Stomach (tissue), 9 donors: ENCODE measurements around the gene UBQLN1. TPM values are rescaled to one million over a fixed set of nuclear protein-coding genes. Genes with fewer than 3 reads are reported as not detected.
"Not testable (repeated sequence)": the region's sequence is repeated elsewhere in the genome, so short reads cannot be mapped to it uniquely, and the experiment has no call there.

Source experiments
- DNase-seq, 2 donors: peaks; one replicate each; pipeline versions ENCODE4 v3.0.0 to v3.0.0-alpha.2; 2013 to 2019
- H3K27ac ChIP-seq, 5 donors: fragments of 200-600 bp in 4 of 5; sonication (generic) in 4 of 5; one replicate each; pipeline ENCODE4 v1.5.1; 2013 to 2019; ENCODE audit warnings: mild to moderate bottlenecking in 1 of 5, moderate library complexity in 1 of 5
- H3K27me3 ChIP-seq, 3 donors: fragments of 200-600 bp; sonication (generic); one replicate each; pipeline ENCODE4 v1.5.1; 2017 to 2019; ENCODE audit warnings: mixed run types in 1 of 3
- H3K36me3 ChIP-seq, 4 donors: fragments of 200-600 bp; sonication (generic); 1 replicate in 3 of 4; 2 replicates in 1 of 4; pipeline ENCODE4 v1.5.1; 2016 to 2019
- H3K4me1 ChIP-seq, 4 donors: fragments of 200-600 bp; sonication (generic); one replicate each; pipeline ENCODE4 v1.5.1; 2016 to 2019
- H3K4me3 ChIP-seq, 4 donors: fragments of 200-600 bp; sonication (generic) in 3 of 4; one replicate each; pipeline ENCODE4 v1.5.1; 2016 to 2019; ENCODE audit warnings: mild to moderate bottlenecking in 1 of 4
- H3K9me3 ChIP-seq, 4 donors: fragments of 200-600 bp; sonication (generic); one replicate each; pipeline ENCODE4 v1.5.1; 2016 to 2019
- EP300 ChIP-seq: sonication (generic); formaldehyde crosslinking; IDR thresholded peaks from one replicate; pipeline ENCODE4 v1.6.1; 2017; ENCODE audit warnings: antibody characterized with exemption
- POLR2A ChIP-seq, 4 donors: fragments of 450-650 bp; IDR thresholded peaks; one replicate each; pipeline ENCODE4 v1.6.1; 2016; ENCODE audit warnings: antibody characterized with exemption in 4 of 4, control low read depth in 2 of 4, mild to moderate bottlenecking in 1 of 4, moderate library complexity in 1 of 4
- POLR2AphosphoS5 ChIP-seq, 3 donors: sonication (generic); formaldehyde crosslinking; IDR thresholded peaks; one replicate each; pipeline ENCODE4 v1.6.1; 2016; ENCODE audit warnings: antibody characterized with exemption in 3 of 3
- WGBS, 5 donors: extraction: QIAGEN DNeasy Blood & Tissue Kit in 3 of 5; methylation state at CpG; one replicate each; pipeline versions ENCODE4 v1.1.5 to v1.1.7; 2013 to 2018; 5-methylcytosine and 5-hydroxymethylcytosine counted together
- intact Hi-C: fragments of 100-400 bp; cut with DNase I; formaldehyde crosslinking; loops from one replicate; pipeline ENCODE4 v1.15.1; 2023; ENCODE audit warnings: low total_unique reads
- polyA plus RNA-seq, 3 donors: library from polyadenylated mRNA; stranded (reverse); fragments of 200-250 nt; gene quantifications; one replicate each; pipeline ENCODE4 v1.2.3, GENCODE V29; 2013
- total RNA-seq, 5 donors: library from RNA; depleted of rRNA; stranded (reverse); fragments of >200 nt; gene quantifications; one replicate each; pipeline versions ENCODE4 v1.1.0 to v1.2.3, GENCODE V29; 2014 to 2016
- TF ChIP-seq, protein P1 (sequence below), 7 experiments: fragments of 450-650 bp in 4 of 7; fragments of 200-600 bp in 3 of 7; sonication (generic) in 3 of 7; IDR thresholded peaks; one replicate each; pipeline ENCODE4 v1.5.1; 2016 to 2019; ENCODE audit warnings: antibody characterized with exemption in 7 of 7, control low read depth in 2 of 7, mild to moderate bottlenecking in 1 of 7
- donor health status: healthy with polysubstance abuse.
- donor health status: Bipolar disorder and iron deficiency.
- donor health status: healthy.

Gene UBQLN1
- total and polyA plus RNA-seq, 8 donors, result 24.5 to 124 (median 74.6) TPM

- Histone ChIP-seq H3K27ac (no peak overlapping the region), H3K9me3 (no peaks in the 10 kb centered on the region), H3K4me1 (no peaks in the 10 kb centered on the region), H3K36me3 (peaks cover 0 to 37% (median 9%) of the 10 kb centered on the region in 4 donors), H3K4me3 (no peak overlapping the region), H3K27me3 (no peaks in the 10 kb centered on the region)
- intact Hi-C loops, result no loop called here
- TF ChIP-seq POLR2AphosphoS5 (IDR thresholded peaks at IDR 0.05), result no peak
- TF ChIP-seq, protein P1, sequence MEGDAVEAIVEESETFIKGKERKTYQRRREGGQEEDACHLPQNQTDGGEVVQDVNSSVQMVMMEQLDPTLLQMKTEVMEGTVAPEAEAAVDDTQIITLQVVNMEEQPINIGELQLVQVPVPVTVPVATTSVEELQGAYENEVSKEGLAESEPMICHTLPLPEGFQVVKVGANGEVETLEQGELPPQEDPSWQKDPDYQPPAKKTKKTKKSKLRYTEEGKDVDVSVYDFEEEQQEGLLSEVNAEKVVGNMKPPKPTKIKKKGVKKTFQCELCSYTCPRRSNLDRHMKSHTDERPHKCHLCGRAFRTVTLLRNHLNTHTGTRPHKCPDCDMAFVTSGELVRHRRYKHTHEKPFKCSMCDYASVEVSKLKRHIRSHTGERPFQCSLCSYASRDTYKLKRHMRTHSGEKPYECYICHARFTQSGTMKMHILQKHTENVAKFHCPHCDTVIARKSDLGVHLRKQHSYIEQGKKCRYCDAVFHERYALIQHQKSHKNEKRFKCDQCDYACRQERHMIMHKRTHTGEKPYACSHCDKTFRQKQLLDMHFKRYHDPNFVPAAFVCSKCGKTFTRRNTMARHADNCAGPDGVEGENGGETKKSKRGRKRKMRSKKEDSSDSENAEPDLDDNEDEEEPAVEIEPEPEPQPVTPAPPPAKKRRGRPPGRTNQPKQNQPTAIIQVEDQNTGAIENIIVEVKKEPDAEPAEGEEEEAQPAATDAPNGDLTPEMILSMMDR (IDR thresholded peaks at IDR 0.05), result no peak
- TF ChIP-seq EP300, result no peak
- TF ChIP-seq POLR2A (IDR thresholded peaks at IDR 0.05), result no peak
- 77 to 91% (median 88%) methylated on average over 1 of the region's 1 CpG for WGBS, 5 donors
- DNase-seq, result peak in 1 of 2 donors; percentile 67
Measured at GRCh38 chr9:83744206-83744605, 36.4 kb upstream of the UBQLN1 start.

DNA sequence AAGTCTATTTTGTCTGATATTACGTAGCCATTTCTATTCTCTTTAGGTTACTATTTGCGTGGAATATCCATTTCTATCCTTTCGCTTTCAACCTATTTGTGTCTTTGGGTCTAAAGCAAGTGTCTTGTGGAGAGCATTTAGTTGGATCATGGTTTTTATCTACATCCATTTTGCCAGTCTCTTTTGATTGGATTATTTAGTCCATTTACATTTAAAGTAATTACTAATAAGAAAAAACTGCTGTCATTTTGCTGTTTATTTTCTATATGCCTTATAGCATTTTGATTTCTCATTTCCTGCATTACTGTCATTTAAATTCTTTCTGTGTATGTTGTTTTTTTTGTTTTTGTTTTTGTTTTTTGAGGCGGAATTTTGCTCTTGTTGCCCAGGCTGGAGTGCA lies 26.0 kb upstream of the UBQLN1 start:
- WGBS, 5 donors, result 92 to 98% (median 97%) methylated on average over 4 of the region's 4 CpGs
- intact Hi-C loops, result no loop called here
- no peak for DNase-seq

DNA sequence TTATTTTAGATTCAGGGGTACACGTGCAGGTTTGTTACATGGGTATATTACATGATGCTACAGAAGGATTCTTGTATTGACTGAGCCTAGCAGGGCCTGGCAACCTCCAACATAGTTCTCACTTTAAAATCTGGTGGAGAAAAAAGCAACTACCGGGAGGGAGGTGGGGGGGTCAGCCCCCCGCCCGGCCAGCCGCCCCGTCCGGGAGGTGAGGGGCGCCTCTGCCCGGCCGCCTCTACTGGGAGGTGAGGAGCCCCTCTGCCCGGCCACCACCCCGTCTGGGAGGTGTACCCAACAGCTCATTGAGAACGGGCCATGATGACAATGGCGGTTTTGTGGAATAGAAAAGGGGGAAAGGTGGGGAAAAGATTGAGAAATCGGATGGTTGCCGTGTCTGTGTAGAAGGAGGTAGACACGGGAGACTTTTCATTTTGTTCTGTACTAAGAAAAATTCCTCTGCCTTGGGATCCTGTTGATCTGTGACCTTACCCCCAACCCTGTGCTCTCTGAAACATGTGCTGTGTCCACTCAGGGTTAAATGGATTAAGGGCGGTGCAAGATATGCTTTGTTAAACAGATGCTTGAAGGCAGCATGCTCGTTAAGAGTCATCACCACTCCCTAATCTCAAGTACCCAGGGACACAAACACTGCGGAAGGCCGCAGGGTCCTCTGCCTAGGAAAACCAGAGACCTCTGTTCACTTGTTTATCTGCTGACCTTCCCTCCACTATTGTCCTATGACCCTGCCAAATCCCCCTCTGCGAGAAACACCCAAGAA lies 21.0 kb upstream of the UBQLN1 start:
- H3K4me3 ChIP-seq, H3K4me1 ChIP-seq, DNase-seq, H3K27me3 ChIP-seq, H3K27ac ChIP-seq, H3K36me3 ChIP-seq, H3K9me3 ChIP-seq, intact Hi-C loops: not testable (repeated sequence)
- WGBS, 5 donors, result 87 to 93% (median 92%) methylated on average over 10 to 18 of the region's 22 CpGs

More for the DNA sequence above, 26.0 kb upstream of the UBQLN1 start:
- H3K27ac ChIP-seq, result no peak overlapping the region
- H3K27me3 ChIP-seq, result no peaks in the 10 kb centered on the region
- peaks cover 0 to 18% (median 10%) of the 10 kb centered on the region in 4 donors for H3K36me3 ChIP-seq
- H3K9me3 ChIP-seq, result no peaks in the 10 kb centered on the region
- H3K4me1 ChIP-seq, result no peaks in the 10 kb centered on the region
- TF ChIP-seq POLR2AphosphoS5 (IDR thresholded peaks at IDR 0.05) (no peak), POLR2A (IDR thresholded peaks at IDR 0.05) (no peak), EP300 (no peak)
- TF ChIP-seq, protein P1 (IDR thresholded peaks at IDR 0.05), result no peak
- H3K4me3 ChIP-seq, result no peak overlapping the region

DNA sequence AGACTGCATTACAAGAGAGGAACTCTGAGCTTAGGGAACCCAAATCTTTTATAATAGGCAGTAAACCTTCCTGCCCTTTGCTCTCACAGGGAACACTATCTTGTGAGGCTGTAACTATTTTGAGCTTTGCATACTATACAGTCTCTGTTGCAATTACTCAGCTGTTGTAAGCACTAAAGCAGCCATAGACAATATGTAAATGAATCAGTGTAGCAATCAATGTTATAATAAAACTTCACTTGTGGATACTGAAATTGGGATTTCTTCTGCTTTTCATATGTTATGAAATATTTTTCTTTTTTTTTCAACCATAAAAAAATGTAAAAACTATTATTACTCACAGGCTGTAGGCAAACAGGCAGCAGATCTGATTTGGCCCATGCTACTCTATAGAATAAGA lies 16.7 kb upstream of the UBQLN1 start:
- intact Hi-C loops, result no loop called here
- TF ChIP-seq, protein P1 (IDR thresholded peaks at IDR 0.05), result no peak
- no peak for TF ChIP-seq POLR2A (IDR thresholded peaks at IDR 0.05)
- no peak for TF ChIP-seq POLR2AphosphoS5 (IDR thresholded peaks at IDR 0.05)
- TF ChIP-seq EP300, result no peak
- Histone ChIP-seq H3K4me3 (no peak overlapping the region), H3K36me3 (no peaks in the 10 kb centered on the region), H3K27ac (no peak overlapping the region), H3K9me3 (peaks cover 0 to 7% (median 3%) of the 10 kb centered on the region in 4 donors), H3K4me1 (no peaks in the 10 kb centered on the region), H3K27me3 (no peaks in the 10 kb centered on the region)
- no peak for DNase-seq
